ENCODE results near the gene KIF16B. TPM values are rescaled to one million over a fixed set of nuclear protein-coding genes. Genes with fewer than 3 reads are reported as not detected.

The KIF16B gene
- total RNA-seq, 1 experiment from 2014 or later: 16.6 TPM

- H3K27ac ChIP-seq (ENCODE audit: low read length): no peak overlapping the region
- TF ChIP-seq POLR2AphosphoS5 (IDR thresholded peaks at IDR 0.05; ENCODE audit: low read depth, low read length) (no peak), TCF7L2 (IDR thresholded peaks at IDR 0.05; ENCODE audit: low read depth, low read length) (no peak), CTCF (IDR thresholded peaks at IDR 0.05) (no peak), SIN3A (IDR thresholded peaks at IDR 0.05; ENCODE audit: borderline replicate concordance, insufficient read depth, low read depth, low read length) (no peak), REST (IDR thresholded peaks at IDR 0.05; ENCODE audit: insufficient read depth in 1 of 2, low read depth in 2 of 2, low read length in 1 of 2) (no peak)
- intact Hi-C loops (cut with micrococcal nuclease; ENCODE audit: unreplicated experiment): no loop called here
- POLR2A ChIA-PET: no interaction called here
- no peaks in the 10 kb centered on the region for H3K27me3 ChIP-seq (ENCODE audit: control insufficient read depth, insufficient read depth, low read length)
- CTCF ChIA-PET: no interaction called here
- no peak for ATAC-seq
- no peaks in the 10 kb centered on the region for H3K36me3 ChIP-seq (ENCODE audit: control insufficient read depth, insufficient read depth, low read length)
- H3K9me3 ChIP-seq (ENCODE audit: control insufficient read depth, insufficient read depth, low read depth, low read length): no peaks in the 10 kb centered on the region
- H3K4me1 ChIP-seq (ENCODE audit: control insufficient read depth, insufficient read depth, low read length): no peaks in the 10 kb centered on the region
- DNase-seq (ENCODE audit: low read depth, low spot score): no peak
- in situ Hi-C loops (cut with HindIII; ENCODE audit: low pct_unique_long_range_greater_than_20kb, low sequenced_read_pairs): no loop called here
- no peak overlapping the region for H3K4me3 ChIP-seq (ENCODE audit: low read depth in 2 of 2, low read length in 2 of 2)
- no TSS peak for BruUV-seq (replicated peaks)
These were observed 28.3 kb downstream of the KIF16B start for GRCh38 chr20:16544949-16545348.

GRCh38 chr20:16542477-16542876 lies 30.8 kb downstream of the KIF16B start:
- in situ Hi-C loops (cut with HindIII; ENCODE audit: low pct_unique_long_range_greater_than_20kb, low sequenced_read_pairs): no loop called here
- no peak for DNase-seq (ENCODE audit: low read depth, low spot score)
- ChIA-PET POLR2A (no interaction called here), CTCF (no interaction called here)
- intact Hi-C loops (cut with micrococcal nuclease; ENCODE audit: unreplicated experiment): no loop called here
- no peak for TF ChIP-seq SIN3A (IDR thresholded peaks at IDR 0.05; ENCODE audit: borderline replicate concordance, insufficient read depth, low read depth, low read length)
- TF ChIP-seq POLR2AphosphoS5 (IDR thresholded peaks at IDR 0.05; ENCODE audit: low read depth, low read length): no peak
- BruUV-seq (replicated peaks): no TSS peak
- Histone ChIP-seq H3K27ac (ENCODE audit: low read length) (no peak overlapping the region), H3K9me3 (ENCODE audit: control insufficient read depth, insufficient read depth, low read depth, low read length) (no peaks in the 10 kb centered on the region), H3K4me3 (ENCODE audit: low read depth in 2 of 2, low read length in 2 of 2) (no peak overlapping the region), H3K27me3 (ENCODE audit: control insufficient read depth, insufficient read depth, low read length) (no peaks in the 10 kb centered on the region), H3K36me3 (ENCODE audit: control insufficient read depth, insufficient read depth, low read length) (no peaks in the 10 kb centered on the region), H3K4me1 (ENCODE audit: control insufficient read depth, insufficient read depth, low read length) (no peaks in the 10 kb centered on the region)
- no peak for ATAC-seq

GRCh38 chr20:16541878-16542277 lies 31.4 kb downstream of the KIF16B start:
- ATAC-seq (no peak), DNase-seq (ENCODE audit: low read depth, low spot score) (no peak)
- Histone ChIP-seq H3K4me1 (ENCODE audit: control insufficient read depth, insufficient read depth, low read length) (no peaks in the 10 kb centered on the region), H3K27me3 (ENCODE audit: control insufficient read depth, insufficient read depth, low read length) (no peaks in the 10 kb centered on the region), H3K27ac (ENCODE audit: low read length) (no peak overlapping the region), H3K4me3 (ENCODE audit: low read depth in 2 of 2, low read length in 2 of 2) (no peak overlapping the region), H3K36me3 (ENCODE audit: control insufficient read depth, insufficient read depth, low read length) (no peaks in the 10 kb centered on the region), H3K9me3 (ENCODE audit: control insufficient read depth, insufficient read depth, low read depth, low read length) (no peaks in the 10 kb centered on the region)
- ChIA-PET POLR2A (no interaction called here), CTCF (no interaction called here)
- intact Hi-C loops (cut with micrococcal nuclease; ENCODE audit: unreplicated experiment) (no loop called here), in situ Hi-C loops (cut with HindIII; ENCODE audit: low pct_unique_long_range_greater_than_20kb, low sequenced_read_pairs) (no loop called here)
- BruUV-seq (replicated peaks): no TSS peak
- TF ChIP-seq CTCF (IDR thresholded peaks at IDR 0.05): no peak
- TF ChIP-seq TCF7L2 (IDR thresholded peaks at IDR 0.05; ENCODE audit: low read depth, low read length): no peak
- no peak for TF ChIP-seq REST (IDR thresholded peaks at IDR 0.05; ENCODE audit: insufficient read depth in 1 of 2, low read depth in 2 of 2, low read length in 1 of 2)
- TF ChIP-seq POLR2AphosphoS5 (IDR thresholded peaks at IDR 0.05; ENCODE audit: low read depth, low read length): no peak
- no peak for TF ChIP-seq SIN3A (IDR thresholded peaks at IDR 0.05; ENCODE audit: borderline replicate concordance, insufficient read depth, low read depth, low read length)
